Measurements from ENCODE around the gene PHLDB3.

DNA sequence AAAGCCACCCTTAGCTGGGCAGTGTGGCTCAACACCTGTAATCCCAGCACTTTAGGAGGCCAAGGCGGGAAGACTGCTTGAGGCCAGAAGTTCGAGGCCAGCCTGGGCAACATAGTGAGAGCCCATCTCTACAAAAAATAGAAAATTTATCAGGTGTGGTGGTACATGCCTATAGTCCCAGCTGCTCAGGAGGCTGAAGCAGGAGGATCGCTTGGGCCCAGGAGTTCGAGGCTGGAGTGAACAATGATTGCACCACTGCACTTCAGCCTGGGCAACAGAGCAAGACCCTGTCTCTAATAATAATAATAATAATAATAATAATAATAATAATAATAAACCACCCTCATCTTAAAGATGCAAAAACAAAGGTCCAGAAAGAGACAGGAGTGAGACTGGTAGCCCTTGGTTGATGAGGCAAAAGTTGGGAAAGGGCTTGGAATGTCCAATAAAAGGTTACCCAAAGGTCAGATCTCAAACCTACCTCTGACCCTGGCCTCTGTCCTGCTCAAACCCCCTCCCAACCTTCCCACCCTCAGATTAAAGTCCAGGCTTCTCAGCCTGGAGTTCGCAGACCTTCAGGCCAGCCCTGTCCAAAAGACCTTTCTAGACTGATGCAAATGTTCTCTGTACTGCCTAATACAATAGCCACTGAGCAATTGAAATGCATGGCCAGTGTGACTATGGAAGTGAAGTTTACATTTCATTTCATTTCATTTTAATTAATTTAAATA lies 37.5 kb upstream of the PHLDB3 start:
- TF ChIP-seq EZH2phosphoT487 (IDR thresholded peaks at IDR 0.05; ENCODE audit: low read depth, severe bottlenecking, unreplicated experiment): no peak
- TF ChIP-seq CTCF (IDR thresholded peaks at IDR 0.05; ENCODE audit: poor library complexity): no peak
- TF ChIP-seq EZH2 (IDR thresholded peaks at IDR 0.05; ENCODE audit: borderline replicate concordance): no peak

Data from hepatocyte (in vitro differentiated cells).